OCI-LY7 (cell line): Measurements from ENCODE around the gene PLPP4. TPM values are rescaled to one million over a fixed set of nuclear protein-coding genes. Genes with fewer than 3 reads are reported as not detected.

Experiments used
- BruUV-seq: library from RNA; stranded (reverse); fragments of 400-500 nt; replicated peaks from 2 replicates; lab custom pipeline; 2021; lab: Mats Ljungman, UMichigan
- CTCF ChIA-PET: fragments of 300-600 bp; sonication (Branson Sonifier 250); formaldehyde crosslinking; loops from one replicate; lab custom pipeline; 2022; ENCODE audit warnings: antibody characterized with exemption; ENCODE audit not compliant: unreplicated experiment; lab: Charles Lee
- POLR2A ChIA-PET: fragments of 300-600 bp; sonication (Branson Sonifier 250); formaldehyde crosslinking; loops from one replicate; lab custom pipeline; 2022; ENCODE audit warnings: antibody characterized with exemption; lab: Charles Lee
- DNase-seq: peaks from one replicate; pipeline ENCODE4 v3.0.0-alpha.2; 2015; ENCODE audit warnings: low spot score
- H2AFZ ChIP-seq: fragments of 200-600 bp; sonication (generic), shearing (Covaris generic); 2 replicates; pipeline ENCODE4 v1.6.1; 2014; ENCODE audit warnings: mild to moderate bottlenecking, antibody characterized with exemption, low read length, moderate library complexity
- H3K27ac ChIP-seq: fragments of 200-600 bp; sonication (generic); 2 replicates; pipeline ENCODE4 v1.5.1; 2014; ENCODE audit warnings: mixed run types, low read depth, mild to moderate bottlenecking, moderate library complexity, low read length, inconsistent platforms; ENCODE audit not compliant: poor library complexity, severe bottlenecking
- H3K36me3 ChIP-seq: fragments of 200-600 bp; sonication (generic); 2 replicates; pipeline ENCODE4 v1.6.1; 2014; ENCODE audit warnings: mild to moderate bottlenecking, antibody characterized with exemption, low read length, moderate library complexity, mixed read lengths; ENCODE audit not compliant: insufficient read depth
- H3K4me1 ChIP-seq: fragments of 200-600 bp; sonication (generic); 2 replicates; pipeline ENCODE4 v1.5.1; 2014; ENCODE audit warnings: mild to moderate bottlenecking, low read length; ENCODE audit not compliant: insufficient read depth, poor library complexity, severe bottlenecking
- H3K4me2 ChIP-seq: fragments of 200-600 bp; sonication (generic); 2 replicates; pipeline ENCODE4 v1.6.1; 2014; ENCODE audit warnings: mild to moderate bottlenecking, low read length
- H3K4me3 ChIP-seq: fragments of 200-600 bp; sonication (generic); 2 replicates; pipeline ENCODE4 v1.5.1; 2014; ENCODE audit warnings: mild to moderate bottlenecking, low read depth, low read length; ENCODE audit not compliant: poor library complexity, severe bottlenecking
- H3K79me2 ChIP-seq: fragments of 200-600 bp; sonication (generic); 2 replicates; pipeline ENCODE4 v1.6.1; 2016; ENCODE audit warnings: low read depth, mild to moderate bottlenecking, low read length, moderate library complexity, mixed read lengths; ENCODE audit not compliant: insufficient read depth
- H3K9me2 ChIP-seq: fragments of 200-600 bp; sonication (generic); 2 replicates; pipeline ENCODE4 v1.6.1; 2016; ENCODE audit warnings: mild to moderate bottlenecking, low read length, mixed read lengths; ENCODE audit not compliant: insufficient read depth
- H3K9me3 ChIP-seq: fragments of 200-600 bp; sonication (generic); 2 replicates; pipeline ENCODE4 v1.6.1; 2014; ENCODE audit warnings: mild to moderate bottlenecking, mixed run types, low read length, mixed read lengths
- H4K20me1 ChIP-seq: fragments of 200-600 bp; sonication (generic); 2 replicates; pipeline ENCODE4 v1.6.1; 2014; ENCODE audit warnings: mild to moderate bottlenecking, antibody characterized with exemption, low read length, moderate library complexity, mixed read lengths; ENCODE audit not compliant: insufficient read depth
- CTCF ChIP-seq: fragments of 200-600 bp; sonication (generic); conservative IDR thresholded peaks from 2 replicates; pipeline ENCODE4 v1.5.1; 2014; ENCODE audit warnings: mild to moderate bottlenecking, antibody characterized with exemption, low read length, moderate library complexity, mixed read lengths
- EZH2phosphoT487 ChIP-seq: fragments of 200-600 bp; sonication (generic); IDR thresholded peaks from 2 replicates; pipeline ENCODE4 v1.6.1; 2018; ENCODE audit warnings: low read depth, borderline replicate concordance, mild to moderate bottlenecking, mixed run types, antibody characterized with exemption, low read length, moderate library complexity, mixed read lengths
- intact Hi-C: fragments of 100-400 bp; cut with micrococcal nuclease; formaldehyde crosslinking; loops from one replicate; pipeline ENCODE4 v1.10.0; 2022; ENCODE audit not compliant: unreplicated experiment
- total RNA-seq, 2 experiments: library from RNA; depleted of rRNA in 1 of 2; stranded (reverse); fragments of >200 nt in 1 of 2; shearing (Covaris generic) in 1 of 2; gene quantifications; 2 replicates each; pipeline ENCODE4 v1.2.3, GENCODE V29; 2014 to 2022

The PLPP4 gene
- total RNA-seq, 2 experiments from 2014 or later: not detected

- ChIA-PET CTCF (no interaction called here), POLR2A (no interaction called here)
- H3K36me3 ChIP-seq: no peaks in the 10 kb centered on the region
- H3K79me2 ChIP-seq: no peaks in the 10 kb centered on the region
- intact Hi-C loops: no loop called here
- no peak overlapping the region for H2AFZ ChIP-seq
- H4K20me1 ChIP-seq: no peaks in the 10 kb centered on the region
- H3K4me2 ChIP-seq: no peak overlapping the region
- no peak overlapping the region for H3K27ac ChIP-seq
- H3K9me2 ChIP-seq: no peaks in the 10 kb centered on the region
- H3K4me1 ChIP-seq: no peaks in the 10 kb centered on the region
- BruUV-seq: no TSS peak
- H3K4me3 ChIP-seq: no peak overlapping the region
- no peaks in the 10 kb centered on the region for H3K9me3 ChIP-seq
- no peak for DNase-seq
- no peak for TF ChIP-seq EZH2phosphoT487
- TF ChIP-seq CTCF: no peak
These were observed 48.0 kb downstream of the PLPP4 start for GRCh38 chr10:120505056-120505455.

- H3K4me1 ChIP-seq: no peaks in the 10 kb centered on the region
- no peaks in the 10 kb centered on the region for H3K36me3 ChIP-seq
- intact Hi-C loops: no loop called here
- no peak overlapping the region for H3K4me2 ChIP-seq
- no TSS peak for BruUV-seq
- H4K20me1 ChIP-seq: no peaks in the 10 kb centered on the region
- TF ChIP-seq CTCF (no peak), EZH2phosphoT487 (no peak)
- H3K9me3 ChIP-seq: no peaks in the 10 kb centered on the region
- H3K27ac ChIP-seq: no peak overlapping the region
- ChIA-PET CTCF (no interaction called here), POLR2A (no interaction called here)
- H3K79me2 ChIP-seq: no peaks in the 10 kb centered on the region
- no peaks in the 10 kb centered on the region for H3K9me2 ChIP-seq
- no peak for DNase-seq
- H3K4me3 ChIP-seq: no peak overlapping the region
- no peak overlapping the region for H2AFZ ChIP-seq
These were observed 48.8 kb downstream of the PLPP4 start for GRCh38 chr10:120505866-120506265.

- ChIA-PET CTCF (no interaction called here), POLR2A (no interaction called here)
These were observed 49.6 kb downstream of the PLPP4 start for GRCh38 chr10:120506674-120507073.

More at GRCh38 chr10:120506674-120507073, 49.6 kb downstream of the PLPP4 start:
- Histone ChIP-seq H3K4me1 (no peaks in the 10 kb centered on the region), H3K4me3 (no peak overlapping the region), H3K9me2 (no peaks in the 10 kb centered on the region), H3K79me2 (no peaks in the 10 kb centered on the region), H3K9me3 (no peaks in the 10 kb centered on the region), H2AFZ (no peak overlapping the region), H4K20me1 (no peaks in the 10 kb centered on the region), H3K36me3 (no peaks in the 10 kb centered on the region), H3K4me2 (no peak overlapping the region), H3K27ac (no peak overlapping the region)
- no TSS peak for BruUV-seq
- TF ChIP-seq EZH2phosphoT487: no peak
- no peak for TF ChIP-seq CTCF
- intact Hi-C loops: no loop called here
- no peak for DNase-seq
